Measurements from ENCODE around the gene CPD. TPM values are rescaled to one million over a fixed set of nuclear protein-coding genes. Genes with fewer than 3 reads are reported as not detected.

Gene CPD
- total RNA-seq, 2 experiments from 2014 or later, result 19.9 to 20.6 TPM

GRCh38 chr17:30514895-30515596, 136.3 kb downstream of the CPD start:
- POLR2A ChIA-PET, result no interaction called here
- Mint-ChIP-seq H3K36me3 (ENCODE audit: low read depth) (peaks cover 21% of the 10 kb centered on the region), H3K27ac (no peak overlapping the region), H3K4me1 (peaks cover 4% of the 10 kb centered on the region), H3K4me3 (no peak overlapping the region), H3K9me3 (no peaks in the 10 kb centered on the region), H3K27me3 (no peaks in the 10 kb centered on the region)
- CTCF ChIA-PET, result interaction anchor here (0.6 to 1.3 kb wide), 2 partner anchors 10 to 246 kb away, joined by 3 read pairs; no protein-coding TSS in a partner anchor
- DNase-seq, result no peak

DNA sequence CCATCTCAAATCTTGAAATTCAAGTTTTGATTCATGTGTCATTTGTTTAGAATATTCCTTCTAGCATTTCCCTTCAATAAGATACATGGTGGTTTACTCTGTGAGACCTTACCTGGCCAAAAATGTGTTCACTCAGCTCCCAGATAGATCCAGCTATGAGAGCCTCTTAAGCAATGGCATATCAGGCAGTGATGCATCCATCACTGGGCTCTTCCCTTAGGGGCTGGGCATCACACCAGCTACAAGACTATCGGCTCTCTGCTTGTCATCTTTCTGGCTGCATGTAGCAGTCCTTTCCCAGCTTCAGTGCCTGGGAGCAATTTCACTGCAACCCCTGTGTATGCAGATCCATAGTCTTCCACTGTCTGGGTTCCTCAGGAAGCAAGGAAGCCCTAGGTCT, 139.1 kb downstream of the CPD start:
- Mint-ChIP-seq H3K36me3 (ENCODE audit: low read depth) (peaks cover 37% of the 10 kb centered on the region), H3K27me3 (no peaks in the 10 kb centered on the region), H3K9me3 (no peaks in the 10 kb centered on the region), H3K4me3 (no peak overlapping the region), H3K4me1 (peaks cover 4% of the 10 kb centered on the region), H3K27ac (no peak overlapping the region)
- CTCF ChIA-PET, result no interaction called here
- DNase-seq, result no peak
- POLR2A ChIA-PET, result no interaction called here

DNA sequence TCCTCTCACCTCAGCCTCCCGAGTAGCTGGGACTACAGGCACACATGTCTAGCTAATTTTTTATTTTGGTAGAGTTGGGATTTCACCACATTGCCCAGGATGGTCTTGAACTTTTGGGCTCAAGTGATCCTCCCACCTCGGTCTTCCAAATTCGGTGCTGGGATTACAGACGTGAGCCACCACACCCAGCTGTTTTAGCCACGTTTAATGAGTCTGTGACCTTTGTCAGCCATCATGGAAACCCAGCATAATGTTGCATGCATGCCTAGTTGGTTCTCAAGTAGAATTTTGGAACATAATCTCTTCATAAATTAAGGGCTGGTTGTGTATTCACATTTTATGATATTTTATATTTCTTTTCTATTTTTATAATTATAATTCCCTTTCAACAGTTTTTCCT, 140.4 kb downstream of the CPD start:
- H3K9me3 Mint-ChIP-seq, result no peaks in the 10 kb centered on the region
- ChIA-PET CTCF (interaction anchor here (0.7 to 1.0 kb wide), 2 partner anchors 9 to 290 kb away, joined by 3 read pairs; no protein-coding TSS in a partner anchor), POLR2A (no interaction called here)
- H3K4me3 Mint-ChIP-seq, result no peak overlapping the region
- no peak overlapping the region for H3K27ac Mint-ChIP-seq
- no peaks in the 10 kb centered on the region for H3K27me3 Mint-ChIP-seq
- peaks cover 38% of the 10 kb centered on the region for H3K36me3 Mint-ChIP-seq (ENCODE audit: low read depth)
- no peak for DNase-seq
- peaks cover 4% of the 10 kb centered on the region for H3K4me1 Mint-ChIP-seq

Other genes with a start within 250 kb of the CPD start
- gene SLC6A4, start 143.2 kb upstream of the CPD start, total RNA-seq, result under 1 TPM in 1 of 2 experiments, not detected in 1; 0.12 TPM
- 10 to 100 TPM; 47.0 to 52.7 TPM for gene BLMH, start 87.0 kb upstream of the CPD start, total RNA-seq
- not detected for gene TMIGD1, start 44.9 kb upstream of the CPD start, total RNA-seq
- 10 to 100 TPM; 44.1 to 49.7 TPM for gene GOSR1, start 98.5 kb downstream of the CPD start, total RNA-seq